ENCODE data around the gene IL31.

Gene IL31

GRCh38 chr12:122202017-122202416 is 28.0 kb upstream of the IL31 start:
- no peak for DNase-seq (ENCODE audit: extremely low spot score)
- CTCF ChIA-PET, result interaction anchor here (4.1 kb wide), 1 partner anchor 11 kb away, joined by 20 read pairs; no protein-coding TSS in a partner anchor
- TF ChIP-seq CTCF (IDR thresholded peaks at IDR 0.05; ENCODE audit: control extremely low read depth, extremely low read depth, low read depth, missing control alignments), result no peak
- POLR2A ChIA-PET, result no interaction called here

- ChIA-PET POLR2A (no interaction called here), CTCF (interaction anchor here (4.1 kb wide), 1 partner anchor 10 kb away, joined by 20 read pairs; no protein-coding TSS in a partner anchor)
- TF ChIP-seq CTCF (IDR thresholded peaks at IDR 0.05; ENCODE audit: control extremely low read depth, extremely low read depth, low read depth, missing control alignments), result no peak
- DNase-seq (ENCODE audit: extremely low spot score), result no peak
These were observed 27.4 kb upstream of the IL31 start for GRCh38 chr12:122201381-122201780.

- ChIA-PET CTCF (interaction anchor here (4.1 kb wide), 1 partner anchor 9 kb away, joined by 20 read pairs; no protein-coding TSS in a partner anchor), POLR2A (no interaction called here)
- no peak for DNase-seq (ENCODE audit: extremely low spot score)
- no peak for TF ChIP-seq CTCF (IDR thresholded peaks at IDR 0.05; ENCODE audit: control extremely low read depth, extremely low read depth, low read depth, missing control alignments)
These were observed 26.6 kb upstream of the IL31 start for GRCh38 chr12:122200541-122201175.

- POLR2A ChIA-PET, result no interaction called here
- no peak for DNase-seq (ENCODE audit: extremely low spot score)
- TF ChIP-seq CTCF (IDR thresholded peaks at IDR 0.05; ENCODE audit: control extremely low read depth, extremely low read depth, low read depth, missing control alignments), result no peak
- CTCF ChIA-PET, result no interaction called here
These were observed 25.7 kb upstream of the IL31 start for GRCh38 chr12:122199484-122200355.

- peak; percentile 26 for DNase-seq (ENCODE audit: extremely low spot score)
- ChIA-PET POLR2A (no interaction called here), CTCF (no interaction called here)
- no peak for TF ChIP-seq CTCF (IDR thresholded peaks at IDR 0.05; ENCODE audit: control extremely low read depth, extremely low read depth, low read depth, missing control alignments)
These were observed 23.6 kb upstream of the IL31 start for GRCh38 chr12:122197612-122197966.

- ChIA-PET POLR2A (no interaction called here), CTCF (interaction anchor here (6.7 kb wide), 1 partner anchor 65 kb away, joined by 73 read pairs; no protein-coding TSS in a partner anchor)
- no peak for TF ChIP-seq CTCF (IDR thresholded peaks at IDR 0.05; ENCODE audit: control extremely low read depth, extremely low read depth, low read depth, missing control alignments)
- no peak for DNase-seq (ENCODE audit: extremely low spot score)
These were observed 21.4 kb upstream of the IL31 start for GRCh38 chr12:122195405-122195804.
